ENCODE results near the gene CPLX3.

GRCh38 chr15:74809956-74810355, 16.5 kb upstream of the CPLX3 start:
- TF ChIP-seq, protein P1, sequence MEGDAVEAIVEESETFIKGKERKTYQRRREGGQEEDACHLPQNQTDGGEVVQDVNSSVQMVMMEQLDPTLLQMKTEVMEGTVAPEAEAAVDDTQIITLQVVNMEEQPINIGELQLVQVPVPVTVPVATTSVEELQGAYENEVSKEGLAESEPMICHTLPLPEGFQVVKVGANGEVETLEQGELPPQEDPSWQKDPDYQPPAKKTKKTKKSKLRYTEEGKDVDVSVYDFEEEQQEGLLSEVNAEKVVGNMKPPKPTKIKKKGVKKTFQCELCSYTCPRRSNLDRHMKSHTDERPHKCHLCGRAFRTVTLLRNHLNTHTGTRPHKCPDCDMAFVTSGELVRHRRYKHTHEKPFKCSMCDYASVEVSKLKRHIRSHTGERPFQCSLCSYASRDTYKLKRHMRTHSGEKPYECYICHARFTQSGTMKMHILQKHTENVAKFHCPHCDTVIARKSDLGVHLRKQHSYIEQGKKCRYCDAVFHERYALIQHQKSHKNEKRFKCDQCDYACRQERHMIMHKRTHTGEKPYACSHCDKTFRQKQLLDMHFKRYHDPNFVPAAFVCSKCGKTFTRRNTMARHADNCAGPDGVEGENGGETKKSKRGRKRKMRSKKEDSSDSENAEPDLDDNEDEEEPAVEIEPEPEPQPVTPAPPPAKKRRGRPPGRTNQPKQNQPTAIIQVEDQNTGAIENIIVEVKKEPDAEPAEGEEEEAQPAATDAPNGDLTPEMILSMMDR (IDR thresholded peaks at IDR 0.05), result no peak
- TF ChIP-seq POLR2A (IDR thresholded peaks at IDR 0.05) (no peak), EP300 (IDR thresholded peaks at IDR 0.05) (no peak), POLR2AphosphoS5 (IDR thresholded peaks at IDR 0.05) (no peak)

Data from gastroesophageal sphincter (tissue), 3 donors.